ENCODE measurements around the gene POM121L2.

Gene POM121L2

DNA sequence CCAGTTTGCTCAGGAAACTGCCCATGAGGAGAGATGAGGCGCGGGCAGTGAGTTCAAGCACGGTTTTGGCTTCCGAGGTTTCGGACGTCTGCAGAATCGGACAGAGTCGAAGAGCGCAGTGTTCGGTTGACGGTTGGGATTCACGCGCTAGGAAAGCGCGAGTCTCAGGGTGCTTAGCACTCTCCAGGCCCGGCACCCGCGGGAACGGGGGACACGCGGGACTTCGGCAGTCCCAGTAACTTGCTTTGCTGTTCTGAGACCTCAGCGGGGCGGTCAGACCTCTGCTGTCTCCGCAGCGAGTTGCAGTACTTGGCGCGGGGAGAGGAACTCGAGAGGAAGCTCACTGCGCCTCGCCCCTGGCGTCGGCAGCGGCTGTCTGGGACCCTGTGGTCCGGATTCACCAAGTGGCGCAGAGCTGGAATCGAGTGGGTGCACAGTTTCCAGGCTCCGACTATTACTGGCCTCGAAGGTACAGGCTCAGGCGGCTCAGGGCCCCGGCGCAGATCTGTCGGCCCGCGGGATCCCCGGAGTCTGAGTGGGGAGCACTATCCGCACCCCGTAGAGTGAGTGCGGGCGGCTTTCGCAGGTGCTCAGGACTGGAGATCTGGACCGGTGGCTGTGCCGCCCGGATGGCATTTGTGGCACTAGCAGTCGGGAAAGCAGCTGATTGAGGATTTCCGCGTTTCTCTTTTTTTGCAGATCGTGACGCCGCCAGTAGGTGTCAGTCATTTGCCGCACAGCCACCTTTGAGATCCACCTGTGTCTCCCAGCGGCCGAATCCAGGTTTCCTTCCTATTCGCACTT, at the start of gene POM121L2:
Gene POM121L2, minus strand, starts transcription at position 128 of the 804 bp plus-strand sequence. Its CDS starts 103 bp downstream, at position 25.
- H3K9me3 ChIP-seq (ENCODE audit: insufficient read depth, low read depth, low read length) = no peaks in the 10 kb centered on the region
- H3K27me3 ChIP-seq (ENCODE audit: insufficient read depth, low read length, poor library complexity, severe bottlenecking) = no peaks in the 10 kb centered on the region
- H3F3A ChIP-seq (ENCODE audit: low read depth) = no peaks in the 10 kb centered on the region
- peak within 1 kb of the TSS; percentile 96 for H3K4me2 ChIP-seq (ENCODE audit: low read depth, low read length, poor library complexity, severe bottlenecking)
- peaks cover 4% of the 10 kb centered on the region for H3K4me1 ChIP-seq (ENCODE audit: insufficient read depth, low read length, poor library complexity, severe bottlenecking)
- H4K20me1 ChIP-seq (ENCODE audit: insufficient read depth, low read length, poor library complexity, severe bottlenecking) = no peaks in the 10 kb centered on the region
- no peaks in the 10 kb centered on the region for H3K79me2 ChIP-seq (ENCODE audit: insufficient read depth, low read length)
- H3K9ac ChIP-seq (ENCODE audit: low read depth, low read length, poor library complexity, severe bottlenecking) = peak within 1 kb of the TSS; percentile 80
- peak within 1 kb of the TSS; percentile 100 for H2AFZ ChIP-seq (ENCODE audit: low read length)
- H3K36me3 ChIP-seq (ENCODE audit: insufficient read depth, low read length) = no peaks in the 10 kb centered on the region
- TF ChIP-seq CTCF (conservative IDR thresholded peaks at IDR 0.05; ENCODE audit: low read length) (peak; percentile 78), EZH2phosphoT487 (IDR thresholded peaks at IDR 0.05; ENCODE audit: borderline replicate concordance) (no peak)
- no peaks in the 10 kb centered on the region for H3K9me2 ChIP-seq (replicated peaks; ENCODE audit: low read depth, low read length)
- H3K4me3 ChIP-seq (ENCODE audit: low read length, poor library complexity, severe bottlenecking) = peak within 1 kb of the TSS; percentile 91

GRCh38 chr6:27359231-27359630, 47.2 kb upstream of the POM121L2 start:
- Histone ChIP-seq H3K79me2 (ENCODE audit: insufficient read depth, low read length) (no peaks in the 10 kb centered on the region), H3K9me2 (replicated peaks; ENCODE audit: low read depth, low read length) (no peaks in the 10 kb centered on the region), H3K9me3 (ENCODE audit: insufficient read depth, low read depth, low read length) (peaks cover 5% of the 10 kb centered on the region; the same call in 1 of the 2 replicates), H3K9ac (ENCODE audit: low read depth, low read length, poor library complexity, severe bottlenecking) (no peak overlapping the region), H3K27me3 (ENCODE audit: insufficient read depth, low read length, poor library complexity, severe bottlenecking) (no peaks in the 10 kb centered on the region), H4K20me1 (ENCODE audit: insufficient read depth, low read length, poor library complexity, severe bottlenecking) (no peaks in the 10 kb centered on the region), H2AFZ (ENCODE audit: low read length) (no peak overlapping the region), H3K36me3 (ENCODE audit: insufficient read depth, low read length) (no peaks in the 10 kb centered on the region), H3K4me2 (ENCODE audit: low read depth, low read length, poor library complexity, severe bottlenecking) (no peak overlapping the region), H3K4me3 (ENCODE audit: low read length, poor library complexity, severe bottlenecking) (no peak overlapping the region), H3K4me1 (ENCODE audit: insufficient read depth, low read length, poor library complexity, severe bottlenecking) (no peaks in the 10 kb centered on the region), H3F3A (ENCODE audit: low read depth) (no peaks in the 10 kb centered on the region)
- TF ChIP-seq EZH2phosphoT487 (IDR thresholded peaks at IDR 0.05; ENCODE audit: borderline replicate concordance) (no peak), CTCF (conservative IDR thresholded peaks at IDR 0.05; ENCODE audit: low read length) (no peak)

- no peaks in the 10 kb centered on the region for H3K4me1 ChIP-seq (ENCODE audit: insufficient read depth, low read length, poor library complexity, severe bottlenecking)
These were observed 46.7 kb upstream of the POM121L2 start for GRCh38 chr6:27358786-27359185.

More at GRCh38 chr6:27358786-27359185, 46.7 kb upstream of the POM121L2 start:
- Histone ChIP-seq H3K27me3 (ENCODE audit: insufficient read depth, low read length, poor library complexity, severe bottlenecking) (no peaks in the 10 kb centered on the region), H3K36me3 (ENCODE audit: insufficient read depth, low read length) (no peaks in the 10 kb centered on the region), H3F3A (ENCODE audit: low read depth) (no peaks in the 10 kb centered on the region), H3K9me3 (ENCODE audit: insufficient read depth, low read depth, low read length) (peaks cover 5% of the 10 kb centered on the region; the same call in 1 of the 2 replicates), H3K9ac (ENCODE audit: low read depth, low read length, poor library complexity, severe bottlenecking) (no peak overlapping the region), H4K20me1 (ENCODE audit: insufficient read depth, low read length, poor library complexity, severe bottlenecking) (no peaks in the 10 kb centered on the region), H2AFZ (ENCODE audit: low read length) (no peak overlapping the region), H3K4me2 (ENCODE audit: low read depth, low read length, poor library complexity, severe bottlenecking) (no peak overlapping the region), H3K9me2 (replicated peaks; ENCODE audit: low read depth, low read length) (no peaks in the 10 kb centered on the region), H3K4me3 (ENCODE audit: low read length, poor library complexity, severe bottlenecking) (no peak overlapping the region), H3K79me2 (ENCODE audit: insufficient read depth, low read length) (no peaks in the 10 kb centered on the region)
- TF ChIP-seq CTCF (conservative IDR thresholded peaks at IDR 0.05; ENCODE audit: low read length) = no peak
- no peak for TF ChIP-seq EZH2phosphoT487 (IDR thresholded peaks at IDR 0.05; ENCODE audit: borderline replicate concordance)
